K562 (cell line): Measurements from ENCODE around the gene ZNF140. TPM values are rescaled to one million over a fixed set of nuclear protein-coding genes. Genes with fewer than 3 reads are reported as not detected.
A peak's percentile ranks its signal among the peaks of the same experiment; 100 is the strongest.

Source experiments
- ATF6 ChIP-seq: sonication (generic); formaldehyde crosslinking; IDR thresholded peaks from 2 replicates; pipeline ENCODE4 v1.4.0; 2020; ENCODE audit warnings: mild to moderate bottlenecking, missing genetic modification reagents
- ERF ChIP-seq: fragments of 450-650 bp; formaldehyde crosslinking; IDR thresholded peaks from 2 replicates; pipeline ENCODE4 v1.4.0; 2020; ENCODE audit warnings: mild to moderate bottlenecking, mixed read lengths
- FOSL1 ChIP-seq: fragments of 200-800 bp; sonication (Bioruptor generic); conservative IDR thresholded peaks from 2 replicates; pipeline ENCODE4 v1.6.1; 2016; ENCODE audit warnings: missing genetic modification characterization, missing compliant biosample characterization
- GABPA ChIP-seq: fragments of 200-800 bp; sonication (Bioruptor generic); conservative IDR thresholded peaks from 2 replicates; pipeline ENCODE4 v1.6.1; 2016; ENCODE audit warnings: low read depth, missing genetic modification characterization, missing compliant biosample characterization
- GATA2 ChIP-seq: sonication (generic); formaldehyde crosslinking; IDR thresholded peaks from 2 replicates; pipeline ENCODE4 v1.4.0; 2020; ENCODE audit warnings: mild to moderate bottlenecking, missing genetic modification reagents
- HOXB6 ChIP-seq: fragments of 250-450 bp; sonication (Bioruptor Pico); IDR thresholded peaks from 2 replicates; pipeline ENCODE4 v1.5.1; 2022; ENCODE audit warnings: mild to moderate bottlenecking, borderline replicate concordance
- JUN ChIP-seq, 2 experiments: sonication (generic) in 1 of 2; formaldehyde crosslinking in 1 of 2; IDR thresholded peaks; 2 replicates each; pipeline versions ENCODE4 v1.6.1 to v1.8.0; 2012 to 2022; ENCODE audit warnings: borderline replicate concordance in 2 of 2, mild to moderate bottlenecking in 2 of 2, improper control_type of control experiment in 1 of 2, low read depth in 1 of 2, low read length in 1 of 2, missing genetic modification reagents in 1 of 2
- MCM5 ChIP-seq: fragments of 450-650 bp; IDR thresholded peaks from 2 replicates; pipeline ENCODE4 v1.6.1; 2016; ENCODE audit warnings: low read depth
- MEIS2 ChIP-seq: fragments of 450-650 bp; IDR thresholded peaks from 2 replicates; pipeline ENCODE4 v1.6.1; 2014; ENCODE audit warnings: mild to moderate bottlenecking; ENCODE audit not compliant: partially characterized antibody
- MYC ChIP-seq, 2 experiments: fragments of 250-450 bp in 1 of 2; sonication (Bioruptor Pico) in 1 of 2; IDR thresholded peaks; 2 replicates each; pipeline versions ENCODE4 v1.5.1 to v1.6.1; 2012 to 2021; ENCODE audit warnings: low read depth in 2 of 2, borderline replicate concordance in 1 of 2, improper control_type of control experiment in 1 of 2, low read length in 1 of 2, mild to moderate bottlenecking in 1 of 2, moderate library complexity in 1 of 2
- NFIC ChIP-seq: fragments of 450-650 bp; IDR thresholded peaks from 2 replicates; pipeline ENCODE4 v1.6.1; 2017; ENCODE audit warnings: mild to moderate bottlenecking, inconsistent platforms
- NFRKB ChIP-seq: fragments of 450-650 bp; IDR thresholded peaks from 2 replicates; pipeline ENCODE4 v1.6.1; 2016; ENCODE audit warnings: low read depth
- TBP ChIP-seq: optimal IDR thresholded peaks from 2 replicates; pipeline ENCODE3; 2011; ENCODE audit warnings: low read depth, low read length, improper control_type of control experiment
- VEZF1 ChIP-seq: fragments of 200-800 bp; sonication (Bioruptor generic); IDR thresholded peaks from 2 replicates; pipeline ENCODE4 v1.6.1; 2017; ENCODE audit warnings: missing genetic modification characterization, missing compliant biosample characterization
- ZKSCAN1 ChIP-seq: fragments of 150-350 bp; IDR thresholded peaks from 2 replicates; pipeline ENCODE4 v1.6.1; 2016; ENCODE audit warnings: low read depth, low read length
- ZNF280A ChIP-seq: fragments of 450-650 bp; IDR thresholded peaks from 2 replicates; pipeline ENCODE4 v1.6.1; 2018; ENCODE audit warnings: mild to moderate bottlenecking, low read depth; ENCODE audit not compliant: partially characterized antibody
- ZNF785 ChIP-seq: fragments of 250-450 bp; sonication (Bioruptor Pico); IDR thresholded peaks from 2 replicates; pipeline ENCODE4 v1.4.0; 2020; ENCODE audit warnings: mild to moderate bottlenecking
- polyA plus RNA-seq, 8 experiments: library from polyadenylated mRNA; depleted of rRNA in 4 of 8; stranded (reverse) in 5 of 8; unstranded in 3 of 8; fragments of >200 nt; fragmentation: Nextera tagmentation in 2 of 8; fragmentation: Illumina TruSeq in 1 of 8; extraction: Ambion mirVana in 2 of 8; extraction: Trizol in 1 of 8; gene quantifications; 2 replicates each; pipeline versions ENCODE4 v1.2.1 to v1.2.3, GENCODE V29; 2011 to 2014; ENCODE audit warnings: inconsistent platforms in 1 of 8, missing spikeins in 1 of 8
- total RNA-seq, 7 experiments: library from RNA; depleted of rRNA in 6 of 7; stranded (reverse); fragments of >200 nt in 6 of 7; fragmentation: Illumina TruSeq in 2 of 7; extraction: Trizol in 2 of 7; gene quantifications; 2 replicates each; pipeline versions ENCODE4 v1.2.1 to v1.2.3, GENCODE V29; 2011 to 2021; ENCODE audit warnings: low replicate concordance in 1 of 7

The ZNF140 gene
- total and polyA plus RNA-seq, 9 of the 15 experiments (the other 6 are each of a cell fraction or from before 2014, with no cell fraction given): 1.6 to 10.9 (median 5.3) TPM

- TF ChIP-seq ERF (peak; percentile 88; the same call in 1 of the 2 replicates), MCM5 (no peak), HOXB6 (no peak), TBP (peak; percentile 92), FOSL1 (tag) (peak; percentile 55), ZKSCAN1 (peak; percentile 16; the same call in 1 of the 2 replicates), GATA2 (no peak), JUN (IDR thresholded peaks at IDR 0.05; ENCODE audit: borderline replicate concordance, low read depth, low read length) (no peak; the same call in 1 of the 2 replicates), JUN (CRISPR knock-in tag; IDR thresholded peaks at IDR 0.05; ENCODE audit: borderline replicate concordance) (no peak), MYC (IDR thresholded peaks at IDR 0.05; ENCODE audit: low read depth, low read length) (peak; percentile 54), MYC (CRISPR knock-in tag; IDR thresholded peaks at IDR 0.05; ENCODE audit: borderline replicate concordance, low read depth) (no peak), MEIS2 (peak; percentile 73), VEZF1 (peak; percentile 87), NFRKB (no peak; the same call in 1 of the 2 replicates), ZNF785 (no peak), ATF6 (0 out of 2 replicates have a peak, but pooled peaks have one; percentile 18), ZNF280A (no peak), GABPA (tag) (peak; percentile 49; the same call in 1 of the 2 replicates), NFIC (peak; percentile 32; the same call in 1 of the 2 replicates)
Measured at GRCh38 chr12:133130038-133130807, 49.5 kb downstream of the ZNF140 start, which contains the start of the genes ZNF10 and ZNF891 (continued).
